Pancreas (tissue), 10 donors: ENCODE measurements around the gene ZNF668. TPM values are rescaled to one million over a fixed set of nuclear protein-coding genes. Genes with fewer than 3 reads are reported as not detected.

Experiments used
- ATAC-seq, 4 donors: fragments of 200-7000 bp; cut with Tn5 transposase; one replicate each; pipeline versions ENCODE4 v1.8.0 to v1.9.1; 2020; ENCODE audit warnings: mild to moderate bottlenecking in 4 of 4, moderate library complexity in 4 of 4
- DNase-seq, 6 donors: peaks; one replicate each; pipeline ENCODE4 v3.0.0-alpha.2; 2020
- FAIRE-seq: peaks from 2 replicates; lab custom pipeline; 2012; peaks lifted over from hg19 to GRCh38; lab: Jason Lieb, UNC
- H3K27ac ChIP-seq, 4 donors: fragments of 200-600 bp; sonication (generic); 1 replicate in 3 of 4; 2 replicates in 1 of 4; pipeline versions ENCODE4 v1.5.0 to v1.8.0; 2020
- H3K27me3 ChIP-seq, 4 donors: fragments of 200-600 bp; one replicate each; pipeline ENCODE4 v1.8.0; 2021
- H3K36me3 ChIP-seq, 3 donors: fragments of 200-600 bp; sonication (generic) in 1 of 3; one replicate each; pipeline versions ENCODE4 v1.5.0 to v1.8.0; 2020 to 2021
- H3K4me1 ChIP-seq, 3 donors: fragments of 200-600 bp; one replicate each; pipeline ENCODE4 v1.8.0; 2021
- H3K4me3 ChIP-seq, 4 donors: fragments of 200-600 bp; sonication (generic) in 2 of 4; one replicate each; pipeline versions ENCODE4 v1.5.0 to v1.8.0; 2020 to 2021
- H3K9me3 ChIP-seq, 4 donors: fragments of 200-600 bp; one replicate each; pipeline ENCODE4 v1.8.0; 2021
- WGBS, 2 donors: extraction: QIAGEN DNeasy Blood & Tissue Kit; methylation state at CpG; one replicate each; pipeline ENCODE4 v1.1.7; 2013; 5-methylcytosine and 5-hydroxymethylcytosine counted together
- intact Hi-C, 3 donors: fragments of 100-400 bp; cut with DNase I; formaldehyde crosslinking; loops; one replicate each; pipeline versions ENCODE4 v1.11.1 to v1.14.2; 2022
- polyA plus RNA-seq, 2 donors: library from polyadenylated mRNA; stranded (reverse); fragments of 200-250 nt; gene quantifications; one replicate each; pipeline ENCODE4 v1.2.3, GENCODE V29; 2013
- total RNA-seq, 6 donors: library from RNA; stranded (reverse); fragmentation: NEBNext Ultra II Directional in 4 of 6; extraction: Animal tissue kit (Norgen Biotek cat#: 25700) in 4 of 6; gene quantifications; one replicate each; pipeline versions ENCODE4 v1.2.1 to v1.2.4, GENCODE V29; 2021 to 2023
- TF ChIP-seq, protein P1 (sequence below), 4 donors: fragments of 200-600 bp; sonication (generic) in 3 of 4; IDR thresholded peaks; one replicate each; pipeline versions ENCODE4 v1.5.0 to v1.8.0; 2021; ENCODE audit warnings: antibody characterized with exemption in 4 of 4
- donor health status: healthy with polysubstance abuse.
- donor health status: DM: no; HTN: no; CAD: no; lungs with moderate emphysema.
- donor health status: DM: no; HTN: no; CAD: no.
- donor health status: control.
- donor health status: control.
- donor health status: Bipolar disorder and iron deficiency.
- donor health status: DM: yes; HTN: yes; CAD: no.
- donor health status: DM: no; HTN: no; CAD: no.
- donor health status: DM: no; HTN: no; CAD: no.
- donor health status: DM: yes; HTN: yes; CAD: no.

ZNF668 gene
- total and polyA plus RNA-seq, 8 donors, result 1.5 to 6.4 (median 3.6) TPM

DNA sequence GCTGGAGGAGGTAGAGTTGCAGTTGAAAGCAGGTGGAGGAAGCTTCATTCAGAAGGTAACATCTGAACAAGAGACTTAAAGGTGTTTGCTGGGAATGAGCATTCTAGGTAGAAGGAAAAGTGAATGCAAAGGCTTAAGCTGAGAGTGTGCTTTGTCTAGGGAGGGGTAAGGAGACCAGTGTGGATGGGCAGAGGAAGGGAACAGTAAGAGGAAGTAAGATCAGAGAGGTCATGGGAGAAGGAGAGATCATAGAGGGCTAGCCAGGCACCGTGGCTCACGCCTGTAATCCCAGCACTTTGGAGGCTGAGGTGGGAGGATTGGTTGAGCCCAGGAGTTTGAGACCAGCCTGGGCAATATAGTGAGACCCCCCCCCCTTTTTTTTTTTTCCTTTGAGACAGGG is 37.3 kb downstream of the ZNF668 start:
- Histone ChIP-seq H3K4me1 (peaks cover 4 to 5% (median 4%) of the 10 kb centered on the region in 3 donors), H3K36me3 (peaks cover 4 to 26% (median 8%) of the 10 kb centered on the region in 3 donors), H3K4me3 (no peak overlapping the region), H3K9me3 (no peaks in the 10 kb centered on the region), H3K27me3 (no peaks in the 10 kb centered on the region), H3K27ac (no peak overlapping the region)
- WGBS, 2 donors, result 60 to 77% methylated on average over 2 of the region's 2 CpGs
- intact Hi-C loops, result no loop called here
- no peak for ATAC-seq
- DNase-seq, result no peak
- TF ChIP-seq, protein P1, sequence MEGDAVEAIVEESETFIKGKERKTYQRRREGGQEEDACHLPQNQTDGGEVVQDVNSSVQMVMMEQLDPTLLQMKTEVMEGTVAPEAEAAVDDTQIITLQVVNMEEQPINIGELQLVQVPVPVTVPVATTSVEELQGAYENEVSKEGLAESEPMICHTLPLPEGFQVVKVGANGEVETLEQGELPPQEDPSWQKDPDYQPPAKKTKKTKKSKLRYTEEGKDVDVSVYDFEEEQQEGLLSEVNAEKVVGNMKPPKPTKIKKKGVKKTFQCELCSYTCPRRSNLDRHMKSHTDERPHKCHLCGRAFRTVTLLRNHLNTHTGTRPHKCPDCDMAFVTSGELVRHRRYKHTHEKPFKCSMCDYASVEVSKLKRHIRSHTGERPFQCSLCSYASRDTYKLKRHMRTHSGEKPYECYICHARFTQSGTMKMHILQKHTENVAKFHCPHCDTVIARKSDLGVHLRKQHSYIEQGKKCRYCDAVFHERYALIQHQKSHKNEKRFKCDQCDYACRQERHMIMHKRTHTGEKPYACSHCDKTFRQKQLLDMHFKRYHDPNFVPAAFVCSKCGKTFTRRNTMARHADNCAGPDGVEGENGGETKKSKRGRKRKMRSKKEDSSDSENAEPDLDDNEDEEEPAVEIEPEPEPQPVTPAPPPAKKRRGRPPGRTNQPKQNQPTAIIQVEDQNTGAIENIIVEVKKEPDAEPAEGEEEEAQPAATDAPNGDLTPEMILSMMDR (IDR thresholded peaks at IDR 0.05), result no peak
- no peak for FAIRE-seq

DNA sequence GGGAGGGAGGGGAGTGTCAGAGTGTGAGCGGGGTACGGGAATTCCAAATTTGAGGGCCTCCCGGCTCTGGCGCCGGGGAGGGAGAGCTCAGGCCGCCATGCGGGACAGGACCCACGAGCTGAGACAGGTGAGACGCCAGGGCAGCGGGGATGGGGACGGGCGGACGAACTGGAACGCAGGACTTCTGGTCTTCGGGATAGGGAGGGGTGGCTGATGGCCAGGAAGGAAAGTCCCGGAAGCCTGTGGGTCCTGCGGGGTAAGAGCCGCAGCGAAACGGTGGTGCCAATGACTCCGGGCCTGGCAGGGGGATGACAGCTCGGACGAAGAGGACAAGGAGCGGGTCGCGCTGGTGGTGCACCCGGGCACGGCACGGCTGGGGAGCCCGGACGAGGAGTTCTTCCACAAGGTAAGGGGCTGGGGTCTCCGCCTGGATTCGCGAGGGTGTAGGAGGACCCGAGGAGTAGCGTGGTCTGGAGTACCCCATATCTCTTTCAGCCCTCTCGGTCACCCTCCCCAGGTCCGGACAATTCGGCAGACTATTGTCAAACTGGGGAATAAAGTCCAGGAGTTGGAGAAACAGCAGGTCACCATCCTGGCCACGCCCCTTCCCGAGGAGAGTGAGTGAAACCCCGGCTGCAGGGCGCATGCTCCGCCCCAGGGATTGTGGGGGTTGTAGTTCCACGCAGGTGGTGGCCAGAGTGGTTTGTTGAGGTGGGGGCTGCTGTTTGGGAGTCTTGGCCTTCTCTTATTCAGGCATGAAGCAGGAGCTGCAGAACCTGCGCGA is 40.1 kb downstream of the ZNF668 start:
- peak; percentile 88 to 97 (median 93) for DNase-seq
- Histone ChIP-seq H3K4me3 (peak overlapping the region; percentile 82 to 99 (median 96)), H3K27me3 (no peaks in the 10 kb centered on the region), H3K36me3 (peaks cover 4 to 10% (median 5%) of the 10 kb centered on the region in 3 donors), H3K9me3 (no peaks in the 10 kb centered on the region), H3K4me1 (peaks cover 4 to 5% (median 4%) of the 10 kb centered on the region in 3 donors), H3K27ac (peak overlapping the region; percentile 85 to 96 (median 90))
- no peak for FAIRE-seq
- ATAC-seq, result peak; percentile 83 to 91 (median 86)
- TF ChIP-seq, protein P1 (IDR thresholded peaks at IDR 0.05), result no peak
- 1% methylated on average over 47 of the region's 47 CpGs for WGBS, 2 donors
- intact Hi-C loops, result no loop called here

DNA sequence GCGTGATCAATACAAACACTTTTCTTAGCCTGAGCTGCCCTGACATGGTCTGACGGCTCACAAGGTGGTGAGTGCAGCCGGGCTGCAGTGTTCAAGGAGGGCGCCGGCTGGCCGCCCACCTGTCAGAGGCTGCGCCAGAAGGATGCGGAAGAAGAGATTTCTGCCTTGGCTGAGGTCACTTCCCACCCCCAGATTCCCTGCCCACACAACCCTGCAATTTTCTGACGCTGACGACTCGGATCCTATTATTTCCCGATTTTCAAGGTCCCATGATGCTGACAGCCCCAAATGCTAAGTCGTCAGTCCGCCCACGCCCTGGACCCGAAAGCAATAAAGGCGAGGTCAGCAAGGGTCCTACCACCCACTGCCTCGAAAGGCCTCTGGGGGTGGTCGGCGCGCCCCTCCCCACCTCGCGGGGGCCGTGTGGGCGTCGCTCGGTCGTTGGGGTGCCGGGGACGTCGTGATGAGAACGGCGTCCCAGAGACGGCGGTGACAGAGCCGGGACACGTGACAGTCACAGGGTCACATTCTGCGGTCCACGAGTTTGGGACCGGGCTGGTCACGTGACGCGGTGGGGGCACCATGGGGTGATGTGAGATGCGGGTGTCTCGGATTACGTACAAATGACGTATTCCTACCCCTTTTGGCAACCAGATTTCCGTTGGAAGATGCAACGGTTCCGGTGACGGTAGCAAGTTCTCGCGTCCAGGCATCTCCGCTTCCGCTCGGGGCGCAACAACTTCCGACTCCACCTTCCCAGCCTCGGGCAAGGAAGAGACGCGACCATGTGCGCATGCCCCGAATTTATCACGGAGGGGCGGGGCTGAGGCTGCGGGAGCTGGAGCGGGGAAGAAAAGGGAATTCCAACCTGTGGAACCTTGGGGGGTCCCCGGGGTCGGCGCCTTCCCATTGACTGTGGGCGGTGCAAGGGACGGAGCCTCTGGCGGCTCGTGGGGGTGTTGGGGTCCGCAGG is 41.0 kb downstream of the ZNF668 start, which contains the start of gene STX4:
Gene STX4 (plus strand): TSS at position 823 of the 973 bp plus-strand sequence. CDS start 248 bp downstream, outside the sequence.
- FAIRE-seq, result no peak

DNA sequence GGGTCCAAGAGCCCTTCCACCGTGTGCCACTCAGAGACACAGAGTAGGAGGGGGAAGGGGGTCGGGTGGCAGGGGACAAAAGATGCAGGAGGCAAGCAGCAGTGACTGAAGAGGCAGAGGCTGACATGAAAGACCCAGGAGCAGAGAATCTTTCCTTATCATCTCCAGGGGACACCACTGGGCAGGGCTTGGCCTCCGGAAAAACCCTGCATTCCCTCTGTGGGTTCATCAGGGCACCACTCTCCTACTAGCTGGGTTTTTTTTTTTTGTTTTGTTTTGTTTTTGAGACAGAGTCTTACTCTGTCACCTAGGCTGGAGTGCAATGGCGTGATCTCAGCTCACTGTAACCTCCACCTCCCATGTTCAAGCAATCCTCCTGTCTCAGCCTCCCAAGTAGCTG is 42.8 kb downstream of the ZNF668 start:
- Histone ChIP-seq H3K4me3 (no peak overlapping the region), H3K27me3 (no peaks in the 10 kb centered on the region), H3K27ac (no peak overlapping the region), H3K9me3 (no peaks in the 10 kb centered on the region), H3K36me3 (no peaks in the 10 kb centered on the region), H3K4me1 (peaks cover 4 to 5% (median 4%) of the 10 kb centered on the region in 3 donors)
- TF ChIP-seq, protein P1 (IDR thresholded peaks at IDR 0.05), result no peak
- intact Hi-C loops, result no loop called here
- ATAC-seq (no peak), DNase-seq (no peak), FAIRE-seq (no peak)
- 90 to 96% methylated on average over 4 of the region's 4 CpGs for WGBS, 2 donors

More for the DNA sequence above, 41.0 kb downstream of the ZNF668 start, which contains the start of gene STX4:
- no peaks in the 10 kb centered on the region for H3K9me3 ChIP-seq
- peak within 1 kb of the TSS; percentile 85 to 96 (median 90) for H3K27ac ChIP-seq
- intact Hi-C loops, result no loop called here
- TF ChIP-seq, protein P1 (IDR thresholded peaks at IDR 0.05), result no peak
- DNase-seq, result peak; percentile 96 to 99 (median 98)
- H3K27me3 ChIP-seq, result no peaks in the 10 kb centered on the region
- H3K4me3 ChIP-seq, result peak within 1 kb of the TSS; percentile 82 to 99 (median 96)
- WGBS, 2 donors, result 0% methylated on average over 74 to 75 of the region's 75 CpGs
- H3K36me3 ChIP-seq, result peaks cover 0 to 4% (median 4%) of the 10 kb centered on the region in 3 donors
- H3K4me1 ChIP-seq, result peaks cover 4 to 5% (median 4%) of the 10 kb centered on the region in 3 donors
- ATAC-seq, result peak; percentile 94 to 98 (median 95)
